ENCODE measurements around the gene ZNF205.
"Not testable (repeated sequence)": the region's sequence is repeated elsewhere in the genome, so short reads cannot be mapped to it uniquely, and the experiment has no call there.

ZNF205 gene

GRCh38 chr16:3074860-3075522 lies 37.4 kb upstream of the ZNF205 start:
- Mint-ChIP-seq H3K9me3 (no peaks in the 10 kb centered on the region), H3K27me3 (ENCODE audit: low read depth, poor library complexity) (peaks cover 24% of the 10 kb centered on the region)
- TF ChIP-seq, protein P1, sequence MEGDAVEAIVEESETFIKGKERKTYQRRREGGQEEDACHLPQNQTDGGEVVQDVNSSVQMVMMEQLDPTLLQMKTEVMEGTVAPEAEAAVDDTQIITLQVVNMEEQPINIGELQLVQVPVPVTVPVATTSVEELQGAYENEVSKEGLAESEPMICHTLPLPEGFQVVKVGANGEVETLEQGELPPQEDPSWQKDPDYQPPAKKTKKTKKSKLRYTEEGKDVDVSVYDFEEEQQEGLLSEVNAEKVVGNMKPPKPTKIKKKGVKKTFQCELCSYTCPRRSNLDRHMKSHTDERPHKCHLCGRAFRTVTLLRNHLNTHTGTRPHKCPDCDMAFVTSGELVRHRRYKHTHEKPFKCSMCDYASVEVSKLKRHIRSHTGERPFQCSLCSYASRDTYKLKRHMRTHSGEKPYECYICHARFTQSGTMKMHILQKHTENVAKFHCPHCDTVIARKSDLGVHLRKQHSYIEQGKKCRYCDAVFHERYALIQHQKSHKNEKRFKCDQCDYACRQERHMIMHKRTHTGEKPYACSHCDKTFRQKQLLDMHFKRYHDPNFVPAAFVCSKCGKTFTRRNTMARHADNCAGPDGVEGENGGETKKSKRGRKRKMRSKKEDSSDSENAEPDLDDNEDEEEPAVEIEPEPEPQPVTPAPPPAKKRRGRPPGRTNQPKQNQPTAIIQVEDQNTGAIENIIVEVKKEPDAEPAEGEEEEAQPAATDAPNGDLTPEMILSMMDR (IDR thresholded peaks at IDR 0.05) = no peak

GRCh38 chr16:3075523-3075915 lies 36.9 kb upstream of the ZNF205 start:
- no peak for DNase-seq
- no peaks in the 10 kb centered on the region for H3K9me3 Mint-ChIP-seq
- H3K4me3 Mint-ChIP-seq = no peak overlapping the region
- TF ChIP-seq, protein P1 (IDR thresholded peaks at IDR 0.05) = no peak
- peaks cover 41% of the 10 kb centered on the region for H3K4me1 Mint-ChIP-seq
- H3K36me3 Mint-ChIP-seq (ENCODE audit: low read depth) = no peaks in the 10 kb centered on the region
- H3K27ac Mint-ChIP-seq = no peak overlapping the region
- H3K27me3 Mint-ChIP-seq (ENCODE audit: low read depth, poor library complexity) = peaks cover 24% of the 10 kb centered on the region

More at GRCh38 chr16:3074860-3075522, 37.4 kb upstream of the ZNF205 start:
- DNase-seq = no peak
- H3K27ac Mint-ChIP-seq = no peak overlapping the region
- no peak overlapping the region for H3K4me3 Mint-ChIP-seq
- no peaks in the 10 kb centered on the region for H3K36me3 Mint-ChIP-seq (ENCODE audit: low read depth)
- H3K4me1 Mint-ChIP-seq = peaks cover 41% of the 10 kb centered on the region

GRCh38 chr16:3075946-3076345 lies 36.4 kb upstream of the ZNF205 start:
- Mint-ChIP-seq H3K4me1 (peaks cover 45% of the 10 kb centered on the region), H3K27me3 (ENCODE audit: low read depth, poor library complexity) (peaks cover 24% of the 10 kb centered on the region)
- not testable (repeated sequence) for H3K9me3 Mint-ChIP-seq; DNase-seq; H3K4me3 Mint-ChIP-seq; H3K27ac Mint-ChIP-seq; H3K36me3 Mint-ChIP-seq (ENCODE audit: low read depth)

DNA sequence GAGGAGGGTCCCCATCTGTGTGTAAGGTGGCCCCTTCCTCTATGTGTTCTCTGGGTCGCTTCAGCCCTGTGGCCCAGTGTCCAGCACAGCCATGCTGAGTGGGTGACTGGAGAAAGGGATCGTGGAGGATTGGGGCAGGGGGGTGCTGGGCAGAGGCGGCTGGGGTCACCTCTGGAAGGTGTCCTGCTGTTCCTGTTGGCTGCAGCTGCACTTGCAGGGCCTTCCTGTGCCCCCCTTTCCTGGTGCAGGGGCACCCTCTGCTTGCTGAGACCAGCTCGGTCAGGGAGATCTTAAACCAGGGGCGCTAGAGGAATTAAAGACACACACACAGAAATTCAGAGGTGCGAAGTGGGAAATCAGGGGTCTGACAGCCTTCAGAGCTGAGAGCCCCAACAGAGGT lies 35.8 kb upstream of the ZNF205 start:
- Mint-ChIP-seq H3K9me3 (no peaks in the 10 kb centered on the region), H3K27ac (no peak overlapping the region), H3K27me3 (ENCODE audit: low read depth, poor library complexity) (peaks cover 24% of the 10 kb centered on the region), H3K4me1 (peaks cover 43% of the 10 kb centered on the region), H3K4me3 (no peak overlapping the region), H3K36me3 (ENCODE audit: low read depth) (no peaks in the 10 kb centered on the region)
- no peak for DNase-seq
- TF ChIP-seq, protein P1 (IDR thresholded peaks at IDR 0.05) = no peak

DNA sequence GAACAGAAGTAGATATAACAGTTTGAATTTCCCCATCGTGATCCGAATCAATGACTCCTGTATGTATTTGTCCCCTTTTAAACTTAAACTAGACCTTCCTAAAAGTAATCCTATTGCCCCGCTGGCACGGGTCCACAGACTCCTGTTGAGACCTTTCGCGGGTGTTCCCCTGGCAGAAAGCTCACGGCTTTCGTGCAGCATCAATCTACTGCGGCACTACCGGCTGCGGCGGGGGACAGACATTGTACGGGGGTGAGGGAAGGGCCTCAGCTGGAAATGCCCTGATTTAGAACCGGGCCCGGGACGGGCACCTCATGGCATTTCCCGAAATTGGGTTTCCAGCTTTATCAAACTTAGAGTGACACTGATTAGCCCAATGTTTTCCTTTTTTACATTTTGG lies 32.4 kb upstream of the ZNF205 start:
- H3K36me3 Mint-ChIP-seq (ENCODE audit: low read depth) = no peaks in the 10 kb centered on the region
- DNase-seq = no peak
- H3K4me3 Mint-ChIP-seq = no peak overlapping the region
- no peaks in the 10 kb centered on the region for H3K9me3 Mint-ChIP-seq
- no peak overlapping the region for H3K27ac Mint-ChIP-seq
- H3K27me3 Mint-ChIP-seq (ENCODE audit: low read depth, poor library complexity) = peaks cover 12% of the 10 kb centered on the region
- H3K4me1 Mint-ChIP-seq = peaks cover 47% of the 10 kb centered on the region
- TF ChIP-seq, protein P1 (IDR thresholded peaks at IDR 0.05) = no peak

DNA sequence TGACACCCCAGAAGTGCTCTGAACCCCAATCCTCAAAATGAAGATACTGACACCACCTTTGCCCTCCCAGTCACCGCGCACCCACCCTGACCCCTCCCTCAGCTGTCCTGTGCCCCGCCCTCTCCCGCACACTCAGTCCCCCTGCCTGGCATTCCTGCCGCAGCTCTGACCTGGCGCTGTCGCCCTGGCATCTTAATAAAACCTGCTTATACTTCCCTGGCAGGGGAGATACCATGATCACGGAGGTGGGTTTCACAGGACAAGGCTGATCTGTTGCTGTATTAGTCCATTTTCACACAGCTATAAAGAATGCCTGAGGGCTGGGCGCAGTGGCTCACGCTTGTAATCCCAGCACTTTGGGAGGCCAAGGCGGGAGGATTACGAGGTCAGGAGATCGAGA lies 30.4 kb upstream of the ZNF205 start:
- not testable (repeated sequence) for H3K4me3 Mint-ChIP-seq; H3K36me3 Mint-ChIP-seq (ENCODE audit: low read depth); H3K27ac Mint-ChIP-seq; H3K9me3 Mint-ChIP-seq; H3K27me3 Mint-ChIP-seq (ENCODE audit: low read depth, poor library complexity); DNase-seq
- peaks cover 56% of the 10 kb centered on the region for H3K4me1 Mint-ChIP-seq

- not testable (repeated sequence) for H3K9me3 Mint-ChIP-seq; H3K27me3 Mint-ChIP-seq (ENCODE audit: low read depth, poor library complexity); H3K27ac Mint-ChIP-seq; DNase-seq; H3K36me3 Mint-ChIP-seq (ENCODE audit: low read depth); H3K4me3 Mint-ChIP-seq
- H3K4me1 Mint-ChIP-seq = peaks cover 71% of the 10 kb centered on the region
Observed at GRCh38 chr16:3083408-3083807, 29.0 kb upstream of the ZNF205 start.
